Hematopoietic multipotent progenitor cell treated with erythropoietin and hydrocortisone succinate and interleukin-3 and kit ligand, for 4 days (in vitro differentiated cells): Measurements from ENCODE around the gene CAB39.

Source experiments
- DNase-seq: peaks from one replicate; pipeline ENCODE4 v3.0.0-alpha.2; 2015

CAB39 gene

DNA sequence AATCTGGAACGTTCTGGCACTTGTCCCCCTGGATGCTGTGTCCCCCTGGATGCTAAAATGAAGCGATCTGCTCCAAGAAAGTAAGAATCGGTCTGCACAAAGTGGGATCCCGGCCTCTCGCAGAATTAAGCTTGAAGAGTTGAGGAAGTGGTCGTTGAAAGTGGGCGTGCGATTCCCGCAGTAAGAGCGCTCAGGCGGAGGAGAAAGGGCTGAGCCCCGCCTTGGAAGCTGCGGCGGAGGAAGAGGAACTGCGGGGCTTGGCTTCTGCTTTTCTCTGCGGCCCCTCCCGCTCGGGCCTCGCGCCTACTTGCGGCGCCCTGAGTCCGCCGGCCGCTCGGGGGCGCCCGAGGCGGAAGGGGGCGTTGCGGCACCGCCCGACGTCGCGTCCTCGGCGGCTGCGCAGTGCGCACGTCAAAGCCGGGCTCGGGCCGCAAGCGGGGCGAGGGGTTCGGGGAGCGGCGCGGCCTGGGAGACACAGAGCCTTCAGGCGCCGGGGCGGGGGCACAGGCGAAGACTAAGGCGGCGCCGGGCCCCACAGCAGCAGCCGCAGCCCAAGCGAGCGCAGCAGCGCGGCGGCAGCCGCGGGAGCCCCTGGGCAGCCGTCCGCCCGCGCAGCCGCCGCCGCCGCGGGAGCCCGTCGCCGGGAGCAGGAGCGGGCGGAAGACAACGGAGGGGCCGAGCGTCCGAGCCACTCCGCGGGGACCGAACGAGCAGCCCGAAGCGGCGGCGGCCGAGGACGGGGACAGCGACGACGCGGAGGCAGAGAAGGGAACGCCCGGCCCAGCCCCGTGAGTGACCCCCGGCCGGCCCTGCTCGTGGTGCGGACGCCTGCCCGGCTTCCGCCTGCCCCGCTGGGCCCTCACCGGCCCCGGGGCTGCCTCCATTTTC, at the start of gene CAB39:
Gene CAB39 (plus strand): TSS at position 400 of the 888 bp plus-strand sequence. CDS start 47,160 bp downstream, outside the sequence.
- DNase-seq: peak; percentile 98

DNA sequence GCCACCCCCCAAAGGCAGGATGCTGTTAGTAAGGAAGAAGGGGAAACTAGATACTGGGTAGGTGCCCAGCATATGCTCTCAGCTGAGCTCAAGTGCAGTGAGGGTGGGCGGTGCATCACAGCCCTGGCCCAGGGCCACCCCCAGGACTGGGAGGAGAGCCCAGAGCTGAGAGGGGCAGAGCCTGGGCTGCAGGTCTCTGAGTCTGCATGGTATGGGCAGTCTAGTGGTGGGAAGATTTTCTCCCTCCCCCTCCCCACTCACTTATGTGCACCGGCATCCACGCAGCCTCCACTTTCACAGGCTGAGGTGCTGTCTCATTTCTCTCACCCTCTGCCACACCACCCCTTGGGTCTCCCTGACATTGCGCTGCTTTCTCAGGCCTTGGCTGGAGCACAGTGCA, 48.5 kb upstream of the CAB39 start:
- DNase-seq: peak; percentile 64

DNA sequence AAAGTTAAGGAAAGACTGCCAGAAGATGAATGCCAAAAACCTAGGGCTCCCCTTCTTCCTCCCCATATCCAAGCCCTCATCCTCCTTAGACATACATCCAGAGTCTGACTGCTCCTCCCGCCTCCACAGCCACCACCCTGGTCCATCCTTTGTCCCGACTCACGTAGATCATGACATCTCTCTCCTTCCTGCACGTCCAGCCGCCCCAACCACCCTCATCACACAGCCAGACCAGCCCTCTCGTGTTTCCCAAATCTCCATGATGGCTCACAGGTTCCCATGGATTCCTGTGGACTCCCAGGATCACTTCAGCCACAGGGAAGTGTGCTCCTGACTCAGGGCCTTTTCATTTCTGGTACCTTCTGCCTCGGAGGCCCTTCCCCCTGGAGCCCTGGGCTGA, 47.8 kb upstream of the CAB39 start:
- no peak for DNase-seq

DNA sequence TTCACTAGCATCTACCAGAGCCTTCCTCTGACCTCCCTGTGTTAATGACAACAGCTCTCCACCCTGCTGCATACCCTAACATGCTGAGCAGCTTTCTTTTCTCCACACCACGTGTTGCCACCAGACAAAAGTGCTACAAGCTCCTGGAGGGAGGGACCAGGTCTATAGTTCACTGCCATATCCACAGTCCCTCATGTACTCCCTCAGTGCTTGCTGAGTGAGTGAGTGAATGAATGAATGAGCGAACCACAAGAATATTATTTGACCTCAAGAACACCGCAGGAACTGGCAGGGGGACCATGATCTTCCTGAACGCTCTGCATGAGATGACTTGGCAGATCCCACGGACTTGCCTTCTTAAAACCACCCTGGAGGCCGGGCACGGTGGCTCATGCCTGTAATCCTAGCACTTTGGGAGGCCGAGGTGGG, 47.4 kb upstream of the CAB39 start:
- DNase-seq: peak; percentile 82

DNA sequence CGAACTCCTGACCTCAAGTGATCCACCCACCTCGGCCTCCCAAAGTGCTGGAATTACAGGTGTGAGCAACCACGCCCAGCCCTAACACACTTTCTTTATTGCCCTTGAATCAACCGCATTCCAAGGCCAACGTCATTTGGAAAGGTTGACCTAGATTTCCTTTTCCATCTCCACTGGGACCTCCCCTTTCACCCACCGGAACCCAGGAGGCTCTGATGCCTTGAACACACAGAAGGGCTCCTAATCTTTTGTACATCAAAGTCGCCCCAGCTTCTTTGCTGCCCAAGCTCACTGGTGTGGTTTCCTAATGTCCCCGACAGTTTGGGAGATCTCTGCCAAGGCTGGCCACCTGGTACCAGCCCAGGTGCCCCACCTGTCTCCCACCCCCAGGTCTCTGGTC, 46.2 kb upstream of the CAB39 start:
- no peak for DNase-seq

DNA sequence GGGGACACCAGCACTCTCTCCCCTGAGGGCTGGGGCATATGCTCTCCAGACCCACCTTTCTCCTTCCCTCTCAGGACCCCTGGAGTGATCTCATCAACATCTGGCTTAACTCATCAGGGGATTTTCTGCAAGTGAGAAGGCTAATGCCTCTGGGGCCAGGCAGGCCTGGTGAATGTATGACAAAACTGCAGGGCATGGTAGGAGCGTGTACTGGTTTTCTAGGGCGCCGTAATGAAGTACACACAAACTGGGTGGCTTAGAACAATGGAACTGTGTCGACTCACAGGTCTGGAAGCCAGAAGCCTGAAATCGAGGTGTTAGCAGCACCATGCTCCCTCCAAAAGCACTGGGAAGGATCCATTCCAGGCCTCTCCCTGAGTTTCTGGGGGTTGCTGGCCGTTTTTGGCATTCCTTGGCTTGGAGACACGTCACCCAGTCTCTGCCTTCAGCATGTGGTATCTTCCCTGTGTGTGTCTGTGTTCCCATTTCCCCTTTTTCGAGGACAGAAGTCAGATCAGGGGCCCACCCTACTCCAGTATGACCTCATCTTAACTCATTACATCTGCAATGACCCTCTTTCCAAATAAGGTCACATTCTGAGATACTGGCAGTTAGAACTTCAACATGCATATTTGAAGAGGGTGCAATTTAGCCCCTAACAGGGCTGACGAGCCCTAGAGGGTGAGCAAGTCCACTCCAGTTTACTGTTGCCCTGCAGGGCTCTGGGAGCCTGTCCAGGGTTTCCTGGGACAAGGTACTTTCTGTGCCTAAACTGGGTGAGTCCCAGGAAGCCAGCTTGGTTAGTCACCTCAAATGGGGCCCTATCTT, 45.5 kb upstream of the CAB39 start:
- peak; percentile 81 for DNase-seq

DNA sequence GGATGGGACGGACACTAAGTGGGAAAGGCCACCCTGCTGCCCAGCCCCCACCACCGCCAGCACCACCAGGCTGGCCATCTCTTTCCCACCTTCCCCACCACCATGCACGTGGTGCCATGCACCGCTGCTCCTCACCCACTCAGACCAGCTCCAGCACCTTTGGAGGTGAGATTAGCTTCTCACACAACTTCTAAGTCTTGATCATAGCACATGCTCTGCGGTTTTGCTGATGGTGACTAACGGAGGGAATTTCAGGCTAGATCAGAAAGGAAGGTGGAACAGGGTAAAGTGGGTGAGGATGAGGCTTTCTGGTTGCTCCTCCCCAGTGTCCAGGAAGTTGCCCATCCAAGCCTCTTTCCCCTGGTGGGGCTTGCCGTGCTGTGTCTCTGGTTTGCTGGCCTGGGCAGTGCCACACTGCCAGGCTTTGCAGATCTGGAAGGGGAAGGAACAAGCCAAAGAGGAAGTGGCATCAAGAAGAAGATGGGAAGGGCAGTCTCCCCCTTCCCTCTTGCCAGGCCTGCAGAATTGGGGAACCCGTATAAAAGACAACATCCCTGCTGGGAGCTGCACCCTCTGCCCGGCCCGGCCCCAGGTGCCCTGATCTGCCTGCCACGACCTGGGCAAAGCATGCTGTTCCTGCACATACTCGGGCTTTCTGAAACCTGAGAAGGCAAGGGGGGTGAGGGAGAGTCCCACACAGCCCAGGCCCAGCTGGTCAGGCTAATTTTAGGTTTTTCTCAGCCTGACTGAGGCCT, 44.3 kb upstream of the CAB39 start:
- peak; percentile 35 for DNase-seq

DNA sequence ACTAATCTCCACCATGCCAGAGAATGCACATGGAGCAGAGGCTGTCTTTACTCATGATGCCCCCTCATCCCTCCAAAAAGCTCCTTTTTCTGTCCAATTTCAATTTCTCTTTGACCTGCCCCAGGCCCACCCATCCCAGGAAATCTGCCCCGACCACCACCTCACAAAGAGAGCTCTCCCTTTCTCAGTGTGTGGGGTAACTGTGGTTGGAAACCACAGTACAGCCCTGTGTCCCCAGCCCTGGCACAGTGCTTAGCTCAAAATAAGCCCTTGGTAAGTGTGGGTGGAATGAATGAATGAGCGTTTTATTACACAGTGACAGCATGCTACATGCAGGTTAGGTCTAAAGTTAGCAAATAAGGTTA, 43.7 kb upstream of the CAB39 start:
- no peak for DNase-seq

DNA sequence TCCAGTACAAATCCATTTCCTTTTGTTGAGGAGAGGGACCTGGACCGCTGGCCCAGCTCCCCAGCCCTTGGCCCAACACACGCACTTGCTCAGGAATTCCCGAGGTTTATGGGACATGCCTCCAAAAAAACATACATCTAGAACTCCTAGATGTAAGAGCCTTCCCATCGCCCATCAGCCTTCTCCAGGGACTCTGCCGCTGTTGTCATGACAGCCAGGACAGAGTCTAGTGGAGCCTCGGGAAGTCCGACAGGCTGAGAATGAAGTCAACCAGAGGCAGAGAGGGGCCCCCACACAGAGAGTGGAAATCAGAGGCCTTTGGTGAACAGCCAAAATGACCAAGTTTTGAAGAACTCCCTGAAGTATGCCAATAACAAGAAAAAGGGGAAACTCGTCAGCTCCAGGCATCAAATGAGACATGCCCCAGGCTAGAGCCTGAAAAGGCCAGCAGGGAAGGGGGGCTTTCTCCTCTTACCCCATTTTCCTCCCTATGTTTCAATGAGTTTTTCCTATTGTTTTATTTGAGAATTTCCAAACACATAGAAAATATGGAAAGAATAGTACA, 43.2 kb upstream of the CAB39 start:
- no peak for DNase-seq

DNA sequence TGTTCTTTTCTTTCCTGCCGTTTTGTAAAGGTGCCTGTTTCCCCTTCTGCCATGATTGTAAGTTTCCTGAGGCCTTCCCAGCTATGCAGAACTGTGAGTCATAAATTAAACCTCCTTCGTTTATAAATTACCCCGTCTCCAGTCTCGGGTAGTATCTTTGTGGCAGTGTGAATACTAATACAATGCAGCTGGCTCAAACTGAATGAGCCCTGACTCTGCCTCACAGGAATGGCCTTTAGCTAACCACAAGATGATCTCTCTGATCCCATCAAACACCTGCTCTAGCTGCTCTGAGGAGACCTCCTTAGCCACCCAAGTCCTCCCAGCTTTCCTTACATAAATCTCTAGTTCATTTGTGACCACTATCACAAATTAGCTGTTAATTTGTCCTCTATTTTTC, 41.5 kb upstream of the CAB39 start:
- no peak for DNase-seq

DNA sequence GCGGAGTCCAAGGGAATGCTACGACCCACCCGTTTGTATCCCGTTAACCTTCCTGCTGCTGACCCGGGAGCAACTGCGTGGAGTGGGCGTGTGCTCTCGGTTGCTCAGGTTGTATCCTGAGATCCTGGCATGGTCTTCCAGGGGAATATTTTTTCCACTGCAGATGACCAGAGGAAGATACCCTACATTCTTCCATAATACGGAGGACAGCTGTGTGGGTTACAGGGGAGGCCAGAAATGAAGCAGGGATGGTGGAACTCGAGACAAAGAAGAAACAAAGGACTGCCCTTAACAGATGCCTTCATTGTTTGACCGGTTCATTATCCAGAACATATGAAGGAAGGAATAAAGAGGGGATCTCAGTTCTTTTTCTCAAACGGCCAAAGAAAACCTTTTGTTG, 39.8 kb upstream of the CAB39 start:
- no peak for DNase-seq

DNA sequence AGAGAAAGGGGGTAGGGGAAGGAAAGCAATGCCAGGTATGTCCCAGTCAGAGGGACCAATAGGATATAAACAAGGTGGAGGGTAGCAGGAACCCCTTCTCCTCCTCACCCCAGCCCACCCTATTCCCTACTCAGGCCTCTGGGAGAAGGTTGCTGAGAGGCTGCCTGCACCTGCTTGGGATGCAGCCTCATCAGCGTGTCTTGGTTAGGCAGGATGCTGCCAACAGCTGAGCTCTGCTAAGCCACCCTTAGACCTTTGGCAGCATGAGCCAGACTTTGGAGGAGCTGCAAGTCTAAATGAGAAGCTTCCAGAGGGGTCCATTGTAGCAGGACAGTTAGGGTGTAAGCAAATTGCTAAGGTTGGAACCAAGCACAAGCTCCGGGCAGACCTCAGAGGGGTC, 38.2 kb upstream of the CAB39 start:
- no peak for DNase-seq

DNA sequence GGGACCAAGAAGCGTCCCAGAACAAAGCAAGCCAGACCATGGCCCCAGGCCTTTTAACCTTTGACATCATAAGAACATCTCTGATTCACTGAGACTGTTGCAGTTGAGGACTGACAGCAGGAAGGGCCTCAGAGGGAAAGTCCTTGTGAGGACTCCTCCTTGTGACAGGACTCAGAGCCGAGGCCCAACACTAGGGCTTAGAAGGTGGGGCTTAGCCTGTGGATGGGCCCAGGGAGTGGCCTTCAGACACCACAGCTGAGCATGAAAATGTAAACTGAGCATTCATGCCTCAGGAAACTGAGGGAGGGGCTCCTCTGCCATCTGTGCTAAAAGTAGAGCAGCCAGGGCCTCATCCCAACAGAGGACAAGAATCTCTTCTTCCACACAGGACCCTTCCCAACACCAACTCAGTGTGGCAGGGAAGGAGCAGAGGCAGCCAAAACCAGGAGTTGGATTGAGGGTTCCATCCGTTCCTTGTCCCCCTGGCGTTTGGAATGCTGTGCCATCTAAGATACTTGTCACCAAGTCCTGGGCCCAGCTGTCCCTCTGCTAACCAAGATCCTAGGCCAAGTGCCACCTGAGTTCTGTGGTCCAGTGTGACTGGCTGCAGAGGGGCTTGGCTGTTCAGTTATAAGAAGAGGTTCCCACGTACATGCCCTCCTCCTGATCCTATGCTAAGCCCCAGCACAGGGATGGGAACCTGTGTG, 37.5 kb upstream of the CAB39 start:
- no peak for DNase-seq

DNA sequence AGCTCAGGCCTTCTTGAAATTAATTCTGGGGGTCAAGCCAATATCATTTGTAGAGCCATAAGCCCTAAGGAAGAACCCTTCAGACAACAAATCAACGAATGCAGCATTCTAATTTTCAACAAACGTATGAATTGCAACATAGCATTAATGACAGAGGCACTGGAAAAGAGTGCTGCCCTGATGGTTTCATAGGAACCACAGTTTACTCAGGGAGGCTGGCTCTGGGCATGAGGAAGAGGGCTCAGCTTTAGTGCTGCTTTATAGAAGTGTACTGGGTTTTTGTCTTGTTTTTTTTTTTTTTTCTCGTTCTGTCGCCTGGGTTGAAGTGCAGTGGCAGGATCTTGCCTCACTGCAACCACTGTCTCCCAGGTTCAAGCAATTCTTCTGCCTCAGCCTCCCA, 36.1 kb upstream of the CAB39 start:
- no peak for DNase-seq

DNA sequence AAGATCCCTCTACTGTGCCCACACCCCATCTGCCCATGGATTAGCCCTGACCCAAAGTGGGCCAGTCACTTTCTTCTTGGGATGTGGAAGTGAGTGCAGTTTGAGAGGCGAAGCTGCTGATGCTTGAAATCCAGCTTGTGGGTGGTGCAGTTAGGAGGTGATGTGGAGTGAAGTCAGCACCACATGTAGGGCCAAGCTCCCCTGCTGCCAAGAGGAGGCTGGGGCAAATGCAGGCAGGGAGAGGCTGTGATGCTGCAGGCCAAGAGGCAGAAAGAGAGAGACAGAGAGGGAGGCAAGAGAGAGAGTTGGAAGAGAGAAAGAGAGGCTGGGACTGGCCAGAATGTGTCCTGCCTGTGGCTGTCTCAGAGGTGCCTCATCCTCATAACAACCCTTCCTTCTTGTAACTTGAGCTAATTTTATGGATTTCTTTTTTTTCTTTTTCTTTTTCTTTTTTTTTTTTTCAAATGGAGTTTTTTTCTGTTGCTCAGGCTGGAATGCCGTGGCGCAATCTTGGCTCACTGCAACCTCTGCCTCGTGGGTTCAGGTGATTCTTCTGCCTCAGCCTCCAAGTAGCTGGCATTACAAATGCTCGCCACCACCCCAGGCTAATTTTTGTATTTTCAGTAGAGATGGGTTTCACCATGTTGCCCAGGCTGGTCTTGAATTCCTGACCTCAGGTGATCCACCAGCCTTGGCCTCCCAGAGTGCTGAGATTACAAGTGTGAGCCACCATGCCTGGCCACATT, 35.3 kb upstream of the CAB39 start:
- no peak for DNase-seq

DNA sequence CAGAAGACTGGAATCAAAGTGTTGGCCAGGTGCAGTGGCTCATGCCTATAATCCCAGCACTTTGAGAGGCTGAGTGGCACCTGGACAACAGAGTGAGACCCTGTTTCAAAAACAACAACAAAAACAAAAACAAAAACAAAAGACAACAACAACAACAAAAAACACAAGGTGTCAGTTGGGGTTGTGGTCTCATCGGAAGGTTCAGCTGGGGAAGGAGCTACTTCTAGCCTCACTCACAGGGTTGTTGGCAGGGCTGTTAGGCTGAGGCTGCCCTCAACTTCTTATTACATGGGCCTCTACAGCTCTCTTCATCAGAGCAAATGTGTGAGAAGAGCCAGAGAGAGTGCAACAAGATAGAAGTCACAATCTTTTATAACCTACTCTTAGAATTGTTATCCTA, 34.6 kb upstream of the CAB39 start:
- DNase-seq: no peak

DNA sequence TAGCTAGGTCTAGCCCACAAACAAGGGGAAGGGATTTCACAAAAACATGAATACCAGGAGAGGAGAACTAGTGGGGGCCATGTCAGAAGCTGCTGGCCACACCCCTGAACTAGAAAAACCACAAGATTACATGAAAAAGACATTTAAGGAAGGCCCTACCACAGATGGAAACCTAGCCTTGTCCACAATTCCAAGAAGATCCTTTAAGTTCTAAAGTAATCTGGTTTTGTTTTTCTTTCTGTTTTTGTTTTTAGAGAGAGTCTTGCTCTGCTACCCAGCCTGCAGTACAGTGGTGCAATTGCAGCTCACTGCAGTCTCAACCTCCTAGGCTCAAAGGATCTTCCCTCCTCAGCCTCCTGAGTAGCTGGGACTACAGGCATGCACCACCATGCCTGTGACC, 34.2 kb upstream of the CAB39 start:
- peak; percentile 65 for DNase-seq

DNA sequence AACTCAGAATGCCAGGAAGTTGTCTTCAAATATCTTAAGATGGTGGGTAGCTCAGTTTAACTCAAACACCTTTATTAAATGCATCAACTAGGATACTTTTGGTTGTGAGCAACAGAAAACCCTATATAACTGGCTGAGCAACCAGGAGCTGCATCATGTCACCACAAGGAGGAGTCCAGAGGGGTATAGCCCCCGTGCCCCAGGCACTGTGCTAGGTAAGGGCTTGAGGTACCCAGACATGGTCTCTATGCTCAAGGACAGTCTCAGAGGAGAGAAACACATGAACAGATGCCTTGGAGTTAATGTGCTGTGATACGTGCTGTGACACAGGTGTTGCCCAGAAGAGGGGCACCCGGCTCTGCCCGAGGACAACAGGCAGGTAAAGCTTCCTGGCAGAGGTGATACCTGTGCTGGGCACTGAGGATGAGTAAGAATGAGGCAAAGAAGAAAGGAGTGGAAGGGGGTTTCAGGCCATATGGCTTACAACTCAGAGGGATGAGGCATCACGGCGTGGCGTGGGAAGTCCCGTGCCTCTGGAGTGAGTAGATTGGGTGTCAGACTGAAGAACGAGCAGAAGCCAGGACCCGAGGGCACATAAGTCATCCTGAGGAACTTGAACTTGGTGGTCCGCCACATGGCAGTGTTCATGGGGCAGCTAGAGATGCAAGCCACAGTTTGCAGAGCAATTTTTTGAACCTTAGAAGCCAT, 32.0 kb upstream of the CAB39 start:
- DNase-seq: no peak

DNA sequence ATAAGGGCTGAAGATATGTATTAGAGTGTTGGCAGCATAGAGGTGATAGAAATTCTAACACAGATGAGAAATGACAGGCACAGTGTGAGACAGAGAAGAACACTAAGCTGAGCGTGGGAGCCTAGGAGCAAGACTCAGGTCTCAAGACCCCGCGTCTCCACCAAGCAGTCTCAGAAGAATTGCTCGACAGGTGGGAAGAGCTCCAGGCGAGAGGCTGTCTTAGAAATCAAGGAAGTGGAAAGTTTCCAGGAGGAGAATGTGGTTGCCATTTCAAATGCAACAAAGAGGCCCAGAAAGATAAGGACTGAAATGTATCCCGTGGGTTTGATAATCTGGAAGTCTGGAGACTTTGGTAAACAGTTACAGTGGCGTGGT, 31.5 kb upstream of the CAB39 start:
- no peak for DNase-seq

DNA sequence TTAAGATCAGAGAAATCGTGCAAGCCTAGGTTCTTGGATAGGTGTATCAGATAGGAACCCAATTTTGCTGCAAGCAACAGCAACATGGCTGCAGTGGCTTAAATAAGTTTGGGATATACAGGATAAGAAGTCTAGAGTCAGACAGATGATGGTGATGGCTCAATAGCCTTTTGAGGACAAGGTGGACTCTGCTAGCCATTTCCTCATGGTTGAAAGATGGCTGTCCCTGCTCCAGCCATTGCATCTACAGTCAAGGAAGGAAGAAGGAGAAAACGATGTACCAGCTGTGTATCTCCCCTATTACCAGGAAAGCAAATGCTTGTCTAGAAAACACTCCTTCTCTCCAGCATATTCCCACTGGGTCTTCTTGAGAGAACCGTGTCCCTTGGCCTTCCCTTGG, 30.1 kb upstream of the CAB39 start:
- DNase-seq: no peak
